ENCODE data around the gene PTPRD.

Gene PTPRD

GRCh38 chr9:9917400-9917799, 695.4 kb downstream of the PTPRD start:
- DNase-seq (ENCODE audit: extremely low read depth in 1 of 2, low read depth in 1 of 2), result no peak

DNA sequence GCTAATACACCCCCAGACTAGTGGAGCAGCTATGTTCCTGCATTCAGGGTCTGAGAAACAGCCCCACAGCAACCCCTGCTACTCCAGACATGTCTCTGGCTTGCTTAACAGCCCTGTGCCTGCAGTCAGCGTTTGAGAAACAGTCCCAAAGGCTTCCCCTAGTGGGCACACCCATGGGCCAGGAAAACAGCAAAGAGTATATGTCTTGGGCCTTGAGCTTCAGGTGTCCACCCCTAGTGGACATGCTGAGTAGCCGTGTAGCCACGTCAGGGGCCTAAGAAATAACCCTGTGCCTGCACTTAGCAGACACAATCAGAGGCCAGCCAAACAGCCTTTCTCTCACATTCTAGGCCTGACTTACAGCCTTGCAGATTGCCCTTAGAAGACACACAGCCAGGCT, 698.6 kb downstream of the PTPRD start:
- DNase-seq (ENCODE audit: extremely low read depth in 1 of 2, low read depth in 1 of 2), result no peak

GRCh38 chr9:9913276-9913832, 699.4 kb downstream of the PTPRD start:
- DNase-seq (ENCODE audit: extremely low read depth in 1 of 2, low read depth in 1 of 2), result no peak

- no peak for DNase-seq (ENCODE audit: extremely low read depth in 1 of 2, low read depth in 1 of 2)
Observed at GRCh38 chr9:9912459-9912858, 700.3 kb downstream of the PTPRD start.

GRCh38 chr9:9905736-9906135, 707.1 kb downstream of the PTPRD start:
- no peak for DNase-seq (ENCODE audit: extremely low read depth in 1 of 2, low read depth in 1 of 2)

DNA sequence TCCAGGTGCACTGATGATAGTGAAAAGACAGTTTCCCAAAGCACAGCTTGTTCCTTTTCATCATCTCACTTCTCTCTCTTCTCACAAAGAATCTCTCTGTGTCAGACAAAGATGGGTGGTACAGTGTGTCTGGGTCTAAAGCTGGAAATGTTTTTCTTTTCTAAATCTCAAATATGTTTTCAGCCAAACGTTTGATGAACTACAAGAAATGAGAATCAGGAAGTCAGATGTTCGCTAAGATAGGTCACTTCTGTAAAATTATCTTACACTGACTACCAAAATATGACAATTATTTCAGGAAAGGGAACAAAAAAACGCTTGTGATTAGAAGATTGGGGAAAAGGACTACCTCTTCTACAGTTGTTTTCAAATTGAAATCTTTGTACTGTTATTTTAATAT, 708.8 kb downstream of the PTPRD start:
- DNase-seq (ENCODE audit: extremely low read depth in 1 of 2, low read depth in 1 of 2), result no peak

DNA sequence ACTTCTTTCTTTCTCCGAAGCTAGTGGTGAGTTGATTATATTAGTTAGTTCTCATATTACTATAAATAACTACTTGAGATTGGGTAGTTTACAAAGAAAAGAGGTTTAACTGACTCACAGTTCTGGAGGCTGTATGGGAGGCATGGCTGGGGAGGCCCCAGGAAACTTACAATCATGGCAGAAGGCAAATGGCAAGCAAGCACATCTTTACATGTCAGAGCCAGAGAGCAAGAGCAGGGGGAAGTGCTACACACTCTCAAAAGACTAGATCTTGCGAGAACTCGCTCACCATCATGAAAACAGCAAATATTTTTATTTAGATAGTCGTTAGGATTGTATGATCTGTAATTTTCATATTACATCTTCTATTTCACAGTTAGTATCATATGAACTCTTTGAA, 711.2 kb downstream of the PTPRD start:
- DNase-seq (ENCODE audit: extremely low read depth in 1 of 2, low read depth in 1 of 2), result no peak

DNA sequence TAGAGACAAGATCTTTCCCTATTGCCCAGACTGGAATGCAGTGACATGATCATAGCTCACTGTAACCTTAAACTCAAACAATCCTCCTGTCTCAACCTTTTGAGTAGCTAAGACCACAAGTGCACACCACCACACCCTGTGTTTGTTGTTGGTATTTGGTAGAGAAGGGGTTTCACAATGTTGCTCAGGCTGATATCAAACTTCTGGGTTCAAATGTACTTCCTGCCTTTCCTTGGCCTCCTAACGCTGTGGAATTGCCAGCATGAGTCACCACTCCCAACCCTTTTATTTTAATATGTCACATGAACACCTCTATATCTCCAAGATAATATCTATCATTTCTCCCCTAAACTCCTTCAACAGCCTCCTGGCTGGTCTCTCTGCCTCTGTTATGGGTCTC, 719.0 kb downstream of the PTPRD start:
- DNase-seq (ENCODE audit: extremely low read depth in 1 of 2, low read depth in 1 of 2), result no peak

- DNase-seq (ENCODE audit: extremely low read depth in 1 of 2, low read depth in 1 of 2), result no peak
Observed at GRCh38 chr9:9892217-9892616, 720.6 kb downstream of the PTPRD start.

DNA sequence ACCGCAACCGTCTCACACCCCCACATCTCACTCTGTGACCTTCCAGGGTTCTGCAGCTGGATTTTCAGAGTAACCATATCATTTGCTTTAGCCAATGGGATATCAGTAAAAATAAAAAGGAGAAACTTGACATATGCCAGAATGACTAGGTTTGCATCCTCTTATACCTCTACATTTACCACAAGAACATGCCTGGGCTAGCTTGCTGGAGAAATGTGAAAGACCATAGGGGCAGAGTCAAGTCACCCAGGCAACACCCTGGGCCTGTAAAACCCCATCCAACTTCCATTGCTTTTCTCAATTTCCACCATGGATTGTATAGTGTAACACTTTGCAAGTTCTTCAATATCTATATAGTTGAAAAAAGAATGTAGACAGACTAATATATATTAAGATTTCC, 731.1 kb downstream of the PTPRD start:
- no peak for DNase-seq (ENCODE audit: extremely low read depth in 1 of 2, low read depth in 1 of 2)

GRCh38 chr9:9874270-9874669, 738.5 kb downstream of the PTPRD start:
- DNase-seq (ENCODE audit: extremely low read depth in 1 of 2, low read depth in 1 of 2), result no peak

DNA sequence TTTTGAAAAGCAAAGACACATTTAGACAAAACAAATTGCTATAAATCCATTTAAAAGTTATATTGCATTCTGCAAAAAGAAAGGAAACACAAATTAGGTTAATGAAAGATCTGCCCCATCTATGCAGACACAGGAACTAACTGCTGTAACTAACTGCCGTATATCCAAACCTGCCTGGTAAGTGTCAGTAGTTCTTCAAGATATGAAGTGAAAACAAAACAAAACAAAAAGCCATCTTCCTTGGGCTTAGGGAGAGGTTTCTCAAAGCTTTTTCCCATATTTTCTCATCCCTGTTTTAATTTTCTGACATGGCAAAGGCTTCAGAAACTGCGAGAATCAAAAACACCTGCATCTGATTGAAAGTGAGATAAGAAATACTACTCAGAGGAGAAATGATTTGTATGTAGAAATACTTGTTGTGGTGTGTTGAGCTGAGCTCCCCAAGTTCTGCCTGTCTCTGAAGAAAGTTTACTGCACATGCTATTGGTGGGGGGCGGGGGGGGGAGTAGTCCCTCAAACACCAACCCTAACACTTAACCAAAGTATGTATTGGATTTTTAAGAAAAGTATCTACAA, 750.5 kb downstream of the PTPRD start:
- DNase-seq (ENCODE audit: extremely low read depth in 1 of 2, low read depth in 1 of 2), result no peak

DNA sequence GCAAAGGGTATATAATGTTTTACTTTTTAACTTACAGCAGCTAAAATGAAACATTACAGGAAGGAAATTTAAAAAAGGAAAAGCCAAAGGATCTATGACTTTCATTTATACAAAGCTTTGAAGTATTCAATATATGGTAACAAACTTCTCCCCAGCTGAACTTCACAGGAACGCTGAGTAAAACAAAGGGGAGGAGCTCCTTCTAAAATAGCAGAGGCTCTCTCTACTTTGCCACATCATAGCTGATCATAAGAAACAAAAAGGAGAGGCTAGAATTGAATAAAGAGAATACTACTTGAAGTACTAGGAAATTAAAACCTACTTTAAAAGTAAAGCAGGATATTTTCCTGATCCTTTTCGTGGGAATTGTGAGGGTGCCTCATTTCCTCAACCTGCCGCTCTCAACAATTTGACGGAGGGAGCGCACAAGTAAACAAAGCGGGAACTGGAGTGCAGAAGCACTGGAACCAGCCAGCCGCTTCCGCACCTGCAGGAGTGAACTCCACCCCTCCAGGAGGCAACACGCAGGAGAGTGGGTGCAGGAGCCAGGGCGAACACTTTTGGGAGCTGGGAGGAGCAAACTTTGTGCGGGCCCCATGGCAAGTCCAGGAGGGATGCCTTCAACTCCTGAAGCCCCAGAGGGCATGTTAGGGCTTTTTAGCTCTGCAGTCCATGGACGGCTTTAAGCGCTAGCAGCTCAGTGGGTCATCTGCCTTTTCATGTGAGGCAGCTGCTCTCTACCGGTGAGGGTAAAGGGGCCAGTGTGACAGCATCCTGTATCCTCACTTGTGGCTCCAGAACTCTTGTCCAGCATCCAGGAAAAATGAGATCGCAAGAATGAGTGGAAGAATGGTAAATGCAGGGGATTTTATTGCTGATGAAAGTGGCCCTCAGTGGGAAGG, 757.4 kb downstream of the PTPRD start:
- no peak for DNase-seq (ENCODE audit: extremely low read depth in 1 of 2, low read depth in 1 of 2)

- no peak for DNase-seq (ENCODE audit: extremely low read depth in 1 of 2, low read depth in 1 of 2)
Observed at GRCh38 chr9:9847750-9848149, 765.1 kb downstream of the PTPRD start.

GRCh38 chr9:9846557-9846956, 766.2 kb downstream of the PTPRD start:
- no peak for DNase-seq (ENCODE audit: extremely low read depth in 1 of 2, low read depth in 1 of 2)

DNA sequence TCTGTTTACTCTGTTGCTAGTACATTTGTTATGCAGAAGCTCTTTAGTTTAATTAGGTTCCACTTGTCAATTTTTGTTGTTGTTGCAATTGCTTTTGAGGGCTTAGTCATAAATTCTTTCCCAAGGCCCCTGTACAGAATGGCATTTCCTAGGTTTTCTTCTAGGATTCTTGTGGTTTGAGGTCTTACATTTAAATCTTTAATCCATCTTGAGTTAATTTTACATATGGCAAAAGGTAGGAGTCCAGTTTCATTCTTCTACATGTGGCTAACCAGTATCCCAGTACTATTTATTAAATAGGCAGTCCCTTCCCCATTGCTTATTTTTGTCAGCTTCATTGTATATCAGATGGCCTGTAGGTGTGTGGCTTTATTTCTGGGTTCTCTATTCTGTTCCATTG, 792.4 kb downstream of the PTPRD start:
- no peak for DNase-seq (ENCODE audit: extremely low read depth in 1 of 2, low read depth in 1 of 2)

DNA sequence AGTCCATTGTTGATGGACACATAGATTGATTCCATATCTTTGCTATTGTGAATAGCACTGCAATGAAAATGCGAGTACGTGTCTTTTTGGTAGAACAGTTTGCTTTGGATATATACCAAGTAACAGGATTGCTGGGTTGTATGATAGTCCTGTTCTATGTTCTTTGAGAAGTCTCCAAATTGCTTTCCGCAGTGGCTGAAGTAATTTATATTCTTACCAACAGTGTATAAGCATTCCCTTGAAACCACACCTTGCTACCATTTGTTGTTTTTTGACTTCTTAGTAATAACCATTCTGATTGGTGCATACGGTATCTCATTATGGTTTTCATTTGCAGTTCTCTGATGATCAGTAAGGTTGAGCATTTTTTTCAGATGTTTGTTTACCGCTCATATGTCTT, 792.9 kb downstream of the PTPRD start:
- no peak for DNase-seq (ENCODE audit: extremely low read depth in 1 of 2, low read depth in 1 of 2)

DNA sequence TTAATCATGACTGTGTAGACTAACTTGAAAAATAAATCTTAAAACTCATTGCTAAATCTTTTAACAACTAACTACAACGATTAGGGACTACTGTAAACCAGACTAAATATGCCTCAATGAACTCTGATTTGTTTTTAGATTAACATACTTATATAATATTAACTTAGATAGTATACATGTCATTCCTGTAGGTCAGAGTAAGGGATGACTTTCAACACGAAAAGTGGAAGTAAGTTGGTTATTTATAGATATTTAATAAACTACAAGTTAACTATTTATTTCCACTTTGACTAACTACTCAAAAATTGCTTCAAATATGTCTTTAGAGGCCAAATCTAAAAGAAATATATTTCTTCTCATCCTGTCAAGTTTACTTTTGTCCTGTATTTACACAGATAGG, 795.6 kb downstream of the PTPRD start:
- DNase-seq (ENCODE audit: extremely low read depth in 1 of 2, low read depth in 1 of 2), result no peak

DNA sequence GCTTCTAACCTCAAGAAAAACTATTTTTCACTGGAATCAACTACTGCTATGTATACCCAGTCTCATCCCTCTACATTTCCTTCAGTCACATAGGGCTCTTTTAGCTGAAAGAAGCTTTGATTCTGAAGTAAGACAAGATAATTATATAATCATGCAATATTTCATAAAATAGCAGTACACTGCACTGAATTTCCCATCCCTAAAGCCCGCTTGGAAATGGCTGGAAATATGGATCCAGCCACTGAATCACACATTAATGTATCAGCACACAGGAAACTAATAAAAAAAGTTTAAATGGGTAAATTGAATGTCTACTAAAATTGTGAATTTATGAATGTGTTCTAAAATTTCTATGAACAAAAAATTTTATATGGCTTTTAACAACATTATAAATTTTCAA, 808.7 kb downstream of the PTPRD start:
- no peak for DNase-seq (ENCODE audit: extremely low read depth in 1 of 2, low read depth in 1 of 2)

DNA sequence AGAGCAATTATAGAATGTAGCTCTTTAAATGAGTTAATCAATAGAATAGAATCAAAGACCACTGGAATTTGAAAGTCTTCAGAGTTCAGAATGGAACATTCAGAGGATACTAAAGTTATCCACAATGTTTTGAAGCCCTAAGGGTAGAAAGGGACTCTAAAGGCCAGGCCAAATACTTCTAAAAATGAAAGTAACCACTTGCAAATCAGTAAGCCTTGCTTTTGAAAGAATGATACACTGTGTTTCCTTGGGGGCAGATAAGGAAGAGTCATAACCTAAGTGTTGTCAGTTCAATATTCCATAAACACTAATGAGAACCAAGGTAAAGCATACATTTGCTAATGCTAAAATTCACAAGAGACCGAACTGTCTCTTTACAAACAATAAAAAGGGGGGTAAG, 813.5 kb downstream of the PTPRD start:
- no peak for DNase-seq (ENCODE audit: extremely low read depth in 1 of 2, low read depth in 1 of 2)

DNA sequence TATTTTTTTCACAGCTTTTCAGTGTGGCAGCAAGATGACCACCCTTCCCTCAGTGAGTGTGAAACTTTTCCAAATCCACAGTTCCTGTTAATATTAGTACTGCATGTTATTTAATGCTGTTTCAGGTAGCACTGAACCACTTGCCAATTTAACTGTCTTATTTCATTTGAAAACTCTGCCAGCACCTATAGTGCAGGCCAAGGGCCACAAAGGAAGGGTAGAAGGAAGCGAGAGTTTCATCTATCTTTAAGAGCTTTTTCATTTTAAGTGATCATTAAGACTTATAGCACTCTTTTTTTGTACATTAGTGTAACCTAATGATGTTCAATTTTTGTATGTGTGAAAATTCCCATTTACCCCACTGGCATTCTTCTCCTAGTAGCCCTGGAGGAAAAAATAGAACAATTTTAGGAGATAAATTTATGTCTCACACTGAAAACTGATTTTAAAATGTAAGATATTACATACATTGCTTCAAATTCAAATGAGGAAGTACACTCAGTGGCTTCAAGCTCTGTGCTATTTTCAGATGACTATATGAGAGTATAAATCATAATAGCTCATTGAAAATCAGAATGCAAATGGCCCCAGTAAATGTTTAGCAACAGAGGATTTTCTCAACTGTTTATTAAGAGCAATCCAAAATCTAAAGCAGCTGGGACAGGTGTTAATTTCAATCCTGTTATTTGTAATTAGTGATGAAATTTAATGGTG, 820.5 kb downstream of the PTPRD start:
- DNase-seq (ENCODE audit: extremely low read depth in 1 of 2, low read depth in 1 of 2), result no peak

GRCh38 chr9:9791611-9792010, 821.2 kb downstream of the PTPRD start:
- DNase-seq (ENCODE audit: extremely low read depth in 1 of 2, low read depth in 1 of 2), result no peak

All from activated CD8-positive, alpha-beta memory T cell treated with anti-CD3 and anti-CD28 coated beads for 1 hour (primary cell).